SK-N-SH (cell line): Measurements from ENCODE around the gene SDCCAG8.

Experiments used
- RAD21 ChIP-seq: IDR thresholded peaks from 2 replicates; pipeline ENCODE4 v1.6.1; 2012; ENCODE audit warnings: mild to moderate bottlenecking, low read length
- TCF12 ChIP-seq: IDR thresholded peaks from 2 replicates; pipeline ENCODE4 v1.4.0; 2012
- TF ChIP-seq, protein P1 (sequence below): IDR thresholded peaks from 2 replicates; pipeline ENCODE4 v1.4.0; 2012; ENCODE audit warnings: low read depth
- TF ChIP-seq, protein P2 (sequence below): fragments of 200-600 bp; sonication (generic); IDR thresholded peaks from 2 replicates; pipeline ENCODE4 v1.6.1; 2017; ENCODE audit warnings: antibody characterized with exemption, mild to moderate bottlenecking, moderate library complexity
- TF ChIP-seq, protein P3 (sequence below): IDR thresholded peaks from 2 replicates; pipeline ENCODE4; 2012
- TF ChIP-seq, protein P4 (sequence below): IDR thresholded peaks from 2 replicates; pipeline ENCODE4 v1.4.0; 2012; ENCODE audit warnings: low read depth, borderline replicate concordance

DNA sequence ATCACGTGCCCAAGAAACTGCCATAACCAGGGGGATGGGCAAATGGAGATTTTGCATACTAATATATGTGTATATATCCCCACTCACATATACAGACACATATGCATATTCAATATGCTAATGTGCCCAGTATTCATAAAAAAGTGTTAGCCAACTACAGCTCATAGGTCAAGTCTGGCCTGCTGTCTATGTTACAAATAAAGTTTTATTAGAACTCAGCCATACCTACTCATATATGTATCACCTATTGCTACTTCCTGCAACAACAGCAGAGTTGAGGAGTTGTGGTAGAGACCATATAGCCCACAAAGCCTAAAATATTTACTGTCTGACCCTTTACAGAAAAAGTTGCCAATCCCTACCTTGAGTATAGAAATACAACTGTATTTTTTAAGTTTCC is 93.3 kb downstream of the SDCCAG8 start:
- TF ChIP-seq, protein P1, sequence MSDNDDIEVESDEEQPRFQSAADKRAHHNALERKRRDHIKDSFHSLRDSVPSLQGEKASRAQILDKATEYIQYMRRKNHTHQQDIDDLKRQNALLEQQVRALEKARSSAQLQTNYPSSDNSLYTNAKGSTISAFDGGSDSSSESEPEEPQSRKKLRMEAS: no peak
- no peak for TF ChIP-seq RAD21
- TF ChIP-seq, protein P2, sequence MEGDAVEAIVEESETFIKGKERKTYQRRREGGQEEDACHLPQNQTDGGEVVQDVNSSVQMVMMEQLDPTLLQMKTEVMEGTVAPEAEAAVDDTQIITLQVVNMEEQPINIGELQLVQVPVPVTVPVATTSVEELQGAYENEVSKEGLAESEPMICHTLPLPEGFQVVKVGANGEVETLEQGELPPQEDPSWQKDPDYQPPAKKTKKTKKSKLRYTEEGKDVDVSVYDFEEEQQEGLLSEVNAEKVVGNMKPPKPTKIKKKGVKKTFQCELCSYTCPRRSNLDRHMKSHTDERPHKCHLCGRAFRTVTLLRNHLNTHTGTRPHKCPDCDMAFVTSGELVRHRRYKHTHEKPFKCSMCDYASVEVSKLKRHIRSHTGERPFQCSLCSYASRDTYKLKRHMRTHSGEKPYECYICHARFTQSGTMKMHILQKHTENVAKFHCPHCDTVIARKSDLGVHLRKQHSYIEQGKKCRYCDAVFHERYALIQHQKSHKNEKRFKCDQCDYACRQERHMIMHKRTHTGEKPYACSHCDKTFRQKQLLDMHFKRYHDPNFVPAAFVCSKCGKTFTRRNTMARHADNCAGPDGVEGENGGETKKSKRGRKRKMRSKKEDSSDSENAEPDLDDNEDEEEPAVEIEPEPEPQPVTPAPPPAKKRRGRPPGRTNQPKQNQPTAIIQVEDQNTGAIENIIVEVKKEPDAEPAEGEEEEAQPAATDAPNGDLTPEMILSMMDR: no peak
- TF ChIP-seq, protein P3, sequence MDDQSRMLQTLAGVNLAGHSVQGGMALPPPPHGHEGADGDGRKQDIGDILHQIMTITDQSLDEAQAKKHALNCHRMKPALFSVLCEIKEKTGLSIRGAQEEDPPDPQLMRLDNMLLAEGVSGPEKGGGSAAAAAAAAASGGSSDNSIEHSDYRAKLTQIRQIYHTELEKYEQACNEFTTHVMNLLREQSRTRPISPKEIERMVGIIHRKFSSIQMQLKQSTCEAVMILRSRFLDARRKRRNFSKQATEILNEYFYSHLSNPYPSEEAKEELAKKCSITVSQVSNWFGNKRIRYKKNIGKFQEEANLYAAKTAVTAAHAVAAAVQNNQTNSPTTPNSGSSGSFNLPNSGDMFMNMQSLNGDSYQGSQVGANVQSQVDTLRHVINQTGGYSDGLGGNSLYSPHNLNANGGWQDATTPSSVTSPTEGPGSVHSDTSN: no peak
- no peak for TF ChIP-seq TCF12
- TF ChIP-seq, protein P4, sequence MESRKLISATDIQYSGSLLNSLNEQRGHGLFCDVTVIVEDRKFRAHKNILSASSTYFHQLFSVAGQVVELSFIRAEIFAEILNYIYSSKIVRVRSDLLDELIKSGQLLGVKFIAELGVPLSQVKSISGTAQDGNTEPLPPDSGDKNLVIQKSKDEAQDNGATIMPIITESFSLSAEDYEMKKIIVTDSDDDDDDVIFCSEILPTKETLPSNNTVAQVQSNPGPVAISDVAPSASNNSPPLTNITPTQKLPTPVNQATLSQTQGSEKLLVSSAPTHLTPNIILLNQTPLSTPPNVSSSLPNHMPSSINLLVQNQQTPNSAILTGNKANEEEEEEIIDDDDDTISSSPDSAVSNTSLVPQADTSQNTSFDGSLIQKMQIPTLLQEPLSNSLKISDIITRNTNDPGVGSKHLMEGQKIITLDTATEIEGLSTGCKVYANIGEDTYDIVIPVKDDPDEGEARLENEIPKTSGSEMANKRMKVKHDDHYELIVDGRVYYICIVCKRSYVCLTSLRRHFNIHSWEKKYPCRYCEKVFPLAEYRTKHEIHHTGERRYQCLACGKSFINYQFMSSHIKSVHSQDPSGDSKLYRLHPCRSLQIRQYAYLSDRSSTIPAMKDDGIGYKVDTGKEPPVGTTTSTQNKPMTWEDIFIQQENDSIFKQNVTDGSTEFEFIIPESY: no peak
